Measurements from ENCODE around the gene SLC2A4. TPM values are rescaled to one million over a fixed set of nuclear protein-coding genes. Genes with fewer than 3 reads are reported as not detected.

Gene SLC2A4
- total RNA-seq: 0.38 and 1.1 TPM in 2 replicates

GRCh38 chr17:7281074-7281952, at the start of gene SLC2A4:
SLC2A4 (plus strand) TSS chr17:7281718; CDS start chr17:7281935, 217 bp downstream.
- H3K36me3 ChIP-seq (ENCODE audit: control insufficient read depth, insufficient read depth, low read length): no peaks in the 10 kb centered on the region
- H3K27me3 ChIP-seq (ENCODE audit: control insufficient read depth, insufficient read depth, low read length): peaks cover 40% of the 10 kb centered on the region
- TF ChIP-seq CTCF (IDR thresholded peaks at IDR 0.05; ENCODE audit: insufficient read depth, low read length, poor library complexity, severe bottlenecking): no peak
- peak within 1 kb of the TSS; percentile 31 for H3K4me3 ChIP-seq (ENCODE audit: low read depth, low read length)
- peak; percentile 62 for DNase-seq (ENCODE audit: low read depth)

- DNase-seq (ENCODE audit: low read depth): no peak
- H3K36me3 ChIP-seq (ENCODE audit: control insufficient read depth, insufficient read depth, low read length): peaks cover 7% of the 10 kb centered on the region
- no peak for TF ChIP-seq CTCF (IDR thresholded peaks at IDR 0.05; ENCODE audit: insufficient read depth, low read length, poor library complexity, severe bottlenecking)
- H3K4me3 ChIP-seq (ENCODE audit: low read depth, low read length): no peak overlapping the region
- no peaks in the 10 kb centered on the region for H3K27me3 ChIP-seq (ENCODE audit: control insufficient read depth, insufficient read depth, low read length)
These were observed 49.4 kb upstream of the SLC2A4 start for GRCh38 chr17:7232114-7232513.

- TF ChIP-seq CTCF (IDR thresholded peaks at IDR 0.05; ENCODE audit: insufficient read depth, low read length, poor library complexity, severe bottlenecking): no peak
- Histone ChIP-seq H3K36me3 (ENCODE audit: control insufficient read depth, insufficient read depth, low read length) (peaks cover 7% of the 10 kb centered on the region), H3K27me3 (ENCODE audit: control insufficient read depth, insufficient read depth, low read length) (no peaks in the 10 kb centered on the region), H3K4me3 (ENCODE audit: low read depth, low read length) (peak overlapping the region; percentile 79)
- DNase-seq (ENCODE audit: low read depth): no peak
These were observed 47.8 kb upstream of the SLC2A4 start for GRCh38 chr17:7233701-7234082.

GRCh38 chr17:7234083-7234951, 47.2 kb upstream of the SLC2A4 start, which contains the start of gene DVL2:
DVL2 (minus strand) TSS chr17:7234517; CDS start chr17:7234262, 255 bp downstream.
- peaks cover 6% of the 10 kb centered on the region for H3K36me3 ChIP-seq (ENCODE audit: control insufficient read depth, insufficient read depth, low read length)
- TF ChIP-seq CTCF (IDR thresholded peaks at IDR 0.05; ENCODE audit: insufficient read depth, low read length, poor library complexity, severe bottlenecking): no peak
- DNase-seq (ENCODE audit: low read depth): no peak

GRCh38 chr17:7235693-7236665, 45.5 kb upstream of the SLC2A4 start:
- DNase-seq (ENCODE audit: low read depth): no peak
- H3K4me3 ChIP-seq (ENCODE audit: low read depth, low read length): no peak overlapping the region
- H3K27me3 ChIP-seq (ENCODE audit: control insufficient read depth, insufficient read depth, low read length): no peaks in the 10 kb centered on the region
- no peak for TF ChIP-seq CTCF (IDR thresholded peaks at IDR 0.05; ENCODE audit: insufficient read depth, low read length, poor library complexity, severe bottlenecking)
- peaks cover 5% of the 10 kb centered on the region for H3K36me3 ChIP-seq (ENCODE audit: control insufficient read depth, insufficient read depth, low read length)

More at GRCh38 chr17:7234083-7234951, 47.2 kb upstream of the SLC2A4 start, which contains the start of gene DVL2:
- Histone ChIP-seq H3K27me3 (ENCODE audit: control insufficient read depth, insufficient read depth, low read length) (no peaks in the 10 kb centered on the region), H3K4me3 (ENCODE audit: low read depth, low read length) (peak within 1 kb of the TSS; percentile 79)

All from kidney epithelial cell (primary cell).